Heart left ventricle (tissue), 13 donors: ENCODE measurements around the gene CDH5.

Experiments
- CTCF ChIP-seq, 12 donors: fragments of 200-600 bp; sonication (generic) in 4 of 12; IDR thresholded peaks; one replicate each; pipeline versions ENCODE4 v1.5.0 to v1.8.0; 2018 to 2022; ENCODE audit warnings: antibody characterized with exemption in 12 of 12, mild to moderate bottlenecking in 5 of 12
- POLR2A ChIP-seq, 2 donors: fragments of 450-650 bp; IDR thresholded peaks; one replicate each; pipeline ENCODE4 v1.6.1; 2017; ENCODE audit warnings: antibody characterized with exemption in 2 of 2, mild to moderate bottlenecking in 2 of 2, moderate library complexity in 2 of 2
- donor health status: ischemic (EF 13 %, LVEDD 7.1; RV severe dilation, severe dysfunction).
- donor health status: DM: no; HTN: yes; CAD: no.
- donor health status: DM: no; HTN: no; CAD: no.
- donor health status: ischemic (EF 25% LVEDD 6.9; RV normal size, moderate dysfunction).
- donor health status: ischemic (EF 25% LVEDD 5.7; RV mildly dilated, moderate dysfunction).
- donor health status: ischemic (EF 35%, LVEDD 5.7; RV mildly dilated, moderate dysfunction).
- donor health status: nonischemic (EF 11% LVEDD 7.7; RV severe dilation, severe dysfunction).
- donor health status: DM: yes; HTN: yes; CAD: no.
- donor health status: PGD.
- donor health status: ischemic (EF 29% LVEDD 5.4; RV normal size, mild dysfunction).
- donor health status: nonischemic (EF 23%, LVEDD 6.1; RV moderate dilation, normal function).

GRCh38 chr16:66391726-66392670 is 25.5 kb downstream of the CDH5 start:
- TF ChIP-seq POLR2A (IDR thresholded peaks at IDR 0.05) (no peak), CTCF (IDR thresholded peaks at IDR 0.05) (no peak)
